Measurements from ENCODE around the gene SMOC2. TPM values are rescaled to one million over a fixed set of nuclear protein-coding genes. Genes with fewer than 3 reads are reported as not detected.

Gene SMOC2
- total and polyA plus RNA-seq, 2 of the 4 experiments (the other 2 are of a cell fraction): not detected

GRCh38 chr6:168641446-168641845 is 200.5 kb downstream of the SMOC2 start:
- Histone ChIP-seq H3K56ac (ENCODE audit: extremely low read depth, insufficient read depth, low read length) (no peak overlapping the region), H4K8ac (ENCODE audit: low read depth in 2 of 2, low read length in 2 of 2) (no peak overlapping the region), H3K9me1 (ENCODE audit: insufficient read depth, low read length) (no peaks in the 10 kb centered on the region), H3K9me3 (ENCODE audit: control insufficient read depth, insufficient read depth, low read length) (peaks cover 45% of the 10 kb centered on the region), H3K4me3 (ENCODE audit: insufficient read depth, low read depth, low read length) (no peak overlapping the region), H3K23ac (ENCODE audit: low read depth, low read length) (no peak overlapping the region), H3K27me3 (ENCODE audit: control insufficient read depth, insufficient read depth, low read length) (no peaks in the 10 kb centered on the region), H2BK5ac (ENCODE audit: low read depth, low read length, poor library complexity, severe bottlenecking) (no peak overlapping the region), H2BK120ac (ENCODE audit: low read depth, low read length) (no peak overlapping the region), H2AK9ac (replicated peaks; ENCODE audit: low read depth, low read length, poor library complexity) (no peak overlapping the region), H3K18ac (ENCODE audit: low read depth, low read length) (no peak overlapping the region), H2BK15ac (ENCODE audit: low read depth, low read length) (no peak overlapping the region), H2AFZ (replicated peaks; ENCODE audit: low read length, poor library complexity) (no peak overlapping the region), H3K79me1 (ENCODE audit: low read depth in 1 of 2, low read length in 2 of 2) (no peaks in the 10 kb centered on the region), H3K4me1 (ENCODE audit: control insufficient read depth, insufficient read depth, low read length) (no peaks in the 10 kb centered on the region), H2BK20ac (ENCODE audit: low read depth, low read length) (no peak overlapping the region), H3K4me2 (ENCODE audit: low read depth, low read length) (no peak overlapping the region), H3K4ac (ENCODE audit: low read depth, low read length) (no peak overlapping the region), H4K5ac (ENCODE audit: low read depth, low read length) (no peak overlapping the region), H3K14ac (replicated peaks; ENCODE audit: low read depth, low read length) (no peak overlapping the region), H3K27ac (ENCODE audit: insufficient read depth, low read length) (no peak overlapping the region), H3K9ac (ENCODE audit: low read depth, low read length) (no peak overlapping the region), H4K91ac (ENCODE audit: insufficient read depth, low read depth, low read length) (no peak overlapping the region), H4K20me1 (ENCODE audit: insufficient read depth, low read length) (no peaks in the 10 kb centered on the region), H2AK5ac (ENCODE audit: low read depth, low read length) (no peak overlapping the region), H3K36me3 (ENCODE audit: control insufficient read depth, insufficient read depth, low read length) (no peaks in the 10 kb centered on the region)
- CTCF ChIA-PET: no interaction called here
- BruUV-seq (replicated peaks): no TSS peak
- dilution Hi-C loops (cut with HindIII; ENCODE audit: low sequenced_read_pairs, unreplicated experiment): no loop called here
- intact Hi-C loops (cut with micrococcal nuclease): no loop called here
- in situ Hi-C loops (cut with MboI; ENCODE audit: low sequenced_read_pairs): no loop called here
- no peak for ATAC-seq (ENCODE audit: low read depth)
- no CpG with 5 or more reads among the region's 5 CpGs for WGBS, 2 experiments (ENCODE audit: extremely low coverage in 2 of 2, insufficient read length in 1 of 2)
- TF ChIP-seq POLR2A (IDR thresholded peaks at IDR 0.05; ENCODE audit: low read depth, low read length) (no peak), MAFK (IDR thresholded peaks at IDR 0.05; ENCODE audit: low read depth, low read length) (no peak), CTCF (conservative IDR thresholded peaks at IDR 0.05; ENCODE audit: low read depth, low read length) (no peak), BHLHE40 (IDR thresholded peaks at IDR 0.05; ENCODE audit: low read depth, low read length) (no peak), RFX5 (IDR thresholded peaks at IDR 0.05; ENCODE audit: low read depth, low read length) (no peak), CEBPB (IDR thresholded peaks at IDR 0.05; ENCODE audit: low read depth, low read length) (no peak)
- POLR2A ChIA-PET (ENCODE audit: unreplicated experiment): no interaction called here
- no peak for DNase-seq

All from IMR-90 (cell line).